ENCODE data around the gene UNC5B. TPM values are rescaled to one million over a fixed set of nuclear protein-coding genes. Genes with fewer than 3 reads are reported as not detected.

Gene UNC5B
- total RNA-seq, result under 1 TPM; under 0.01 TPM

DNA sequence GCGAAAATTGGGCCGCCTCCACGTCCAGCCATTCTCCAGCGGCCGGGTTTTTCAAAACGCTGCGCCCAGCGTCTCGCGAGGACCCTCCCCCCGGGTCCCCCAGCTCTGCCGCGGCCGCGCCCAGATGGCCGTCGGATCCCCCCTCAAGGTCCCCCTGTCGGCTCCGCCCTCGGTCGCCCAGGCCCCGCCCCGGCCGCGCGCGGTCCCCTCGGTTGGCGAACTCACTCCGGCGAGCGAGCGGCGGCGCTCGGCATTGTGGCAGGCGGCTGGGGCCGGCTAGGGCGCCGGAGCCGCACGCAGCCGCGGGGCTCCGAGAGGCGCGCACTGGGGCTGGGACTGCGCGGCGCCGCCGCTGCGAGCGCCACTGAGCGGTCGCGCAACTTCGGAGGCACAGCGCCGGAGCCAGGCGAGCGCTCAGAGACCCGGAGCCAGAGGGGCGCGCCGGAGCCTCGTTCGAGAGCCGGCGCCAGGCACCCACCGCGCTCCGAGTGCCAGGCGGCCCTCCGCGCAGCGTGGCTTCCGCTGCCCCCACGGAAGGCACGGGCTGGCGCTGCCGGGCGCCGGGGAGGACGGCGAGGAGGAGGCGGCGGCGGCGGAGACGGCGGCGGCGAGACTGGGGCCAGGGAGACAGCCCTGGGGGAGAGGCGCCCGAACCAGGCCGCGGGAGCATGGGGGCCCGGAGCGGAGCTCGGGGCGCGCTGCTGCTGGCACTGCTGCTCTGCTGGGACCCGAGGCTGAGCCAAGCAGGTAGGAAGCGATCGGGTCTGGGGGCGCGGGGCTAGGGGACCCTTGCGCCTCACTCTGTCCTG, at the start of gene UNC5B:
Gene UNC5B (plus strand): TSS at position 253 of the 809 bp plus-strand sequence. CDS start 416 bp downstream, at position 669.

GRCh38 chr10:71319042-71319799, 106.9 kb downstream of the UNC5B start, which contains the start of gene SLC29A3:
Gene SLC29A3 (plus strand): TSS chr10:71319259. CDS start chr10:71319310, 51 bp downstream.

Other genes with a start within 250 kb of the UNC5B start
- 1 to 10 TPM in 1 of 2 donors, under 1 TPM in 1; 0.69 to 1.3 TPM for gene SLC29A3, start 106.7 kb downstream of the UNC5B start, total RNA-seq
- gene CDH23, start 184.3 kb downstream of the UNC5B start, total RNA-seq, result under 1 TPM; under 0.01 TPM

Measured in melanocyte of skin (primary cell).